Transverse colon (tissue), 3 donors: ENCODE measurements around the gene C1orf159.

Experiments used
- CTCF ChIP-seq, 5 experiments: fragments of 200-600 bp in 3 of 5; fragments of 450-650 bp in 2 of 5; sonication (generic) in 3 of 5; IDR thresholded peaks; 1 replicate in 2 of 5; 2 replicates in 3 of 5; pipeline ENCODE4 v1.5.1; 2016 to 2017; ENCODE audit warnings: antibody characterized with exemption in 5 of 5, inconsistent platforms in 3 of 5, mild to moderate bottlenecking in 2 of 5, moderate library complexity in 1 of 5
- EP300 ChIP-seq: sonication (generic); formaldehyde crosslinking; IDR thresholded peaks from one replicate; pipeline ENCODE4 v1.6.1; 2017; ENCODE audit warnings: antibody characterized with exemption, low read depth

GRCh38 chr1:1032424-1032823, 83.5 kb downstream of the C1orf159 start:
- no peak for TF ChIP-seq CTCF (IDR thresholded peaks at IDR 0.05)
- TF ChIP-seq EP300, result no peak
